ENCODE data around the gene DENND4A.
"Not testable (repeated sequence)": the region's sequence is repeated elsewhere in the genome, so short reads cannot be mapped to it uniquely, and the experiment has no call there.

DNA sequence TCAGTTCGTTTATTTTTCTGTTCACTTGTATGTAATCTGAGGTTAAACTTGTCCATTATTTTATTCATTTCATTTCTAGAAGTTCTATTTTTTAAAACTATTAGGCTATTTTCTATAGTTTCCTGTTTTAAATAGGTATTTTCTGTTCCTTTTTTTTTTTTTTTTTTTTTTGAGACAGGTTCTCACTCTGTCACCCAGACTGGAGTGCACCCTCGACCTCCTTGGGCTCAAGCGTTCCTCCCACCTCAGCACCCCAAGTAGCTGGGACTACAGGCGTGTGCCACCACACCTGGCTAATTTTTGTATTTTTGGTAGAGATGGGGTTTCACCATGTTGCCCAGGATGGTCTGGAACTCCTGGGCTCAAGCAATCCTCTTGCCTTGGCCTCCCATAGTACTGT, 22.2 kb upstream of the DENND4A start:
- not testable (repeated sequence) for TF ChIP-seq POLR2A, POLR2AphosphoS5 (IDR thresholded peaks at IDR 0.05; ENCODE audit: low read depth, low read length)

Data from GM12892 (cell line).